Skeletal muscle tissue (tissue), 4 donors: ENCODE measurements around the gene LRCH4. TPM values are rescaled to one million over a fixed set of nuclear protein-coding genes. Genes with fewer than 3 reads are reported as not detected.

Experiments
- H3K27ac ChIP-seq: one replicate; pipeline ENCODE4 v1.7.0; 2013; ENCODE audit warnings: mild to moderate bottlenecking, low read depth, low read length, inconsistent platforms
- H3K27me3 ChIP-seq, 3 donors: one replicate each; pipeline ENCODE4 v1.7.0; 2013; ENCODE audit warnings: low read length in 3 of 3; ENCODE audit not compliant: control insufficient read depth in 3 of 3, insufficient read depth in 3 of 3
- H3K36me3 ChIP-seq, 3 donors: one replicate each; pipeline ENCODE4 v1.7.0; 2013; ENCODE audit warnings: low read length in 3 of 3; ENCODE audit not compliant: control insufficient read depth in 3 of 3, insufficient read depth in 3 of 3
- H3K4me1 ChIP-seq, 3 donors: one replicate each; pipeline ENCODE4 v1.7.0; 2013; ENCODE audit warnings: low read length in 3 of 3, mild to moderate bottlenecking in 3 of 3; ENCODE audit not compliant: control insufficient read depth in 3 of 3, insufficient read depth in 3 of 3
- H3K4me3 ChIP-seq, 3 donors: one replicate each; pipeline ENCODE4 v1.7.0; 2013; ENCODE audit warnings: low read length in 3 of 3
- H3K9ac ChIP-seq, 3 donors: one replicate each; pipeline ENCODE4 v1.7.0; 2013; ENCODE audit warnings: low read length in 3 of 3, mild to moderate bottlenecking in 3 of 3, moderate library complexity in 2 of 3, low read depth in 1 of 3
- H3K9me3 ChIP-seq, 3 donors: one replicate each; pipeline ENCODE4 v1.7.0; 2013; ENCODE audit warnings: low read length in 3 of 3; ENCODE audit not compliant: control insufficient read depth in 3 of 3
- total RNA-seq: library from RNA; depleted of rRNA; stranded (reverse); fragments of >200 nt; gene quantifications from one replicate; pipeline ENCODE4 v1.2.3, GENCODE V29; 2014
- donor health status: Osteomylitis.

LRCH4 gene
- total RNA-seq, 1 donor from 2014 or later = 6.3 TPM

GRCh38 chr7:100591596-100591995 lies 5.7 kb upstream of the LRCH4 start:
- H3K36me3 ChIP-seq = no peaks in the 10 kb centered on the region
- peaks cover 3 to 7% (median 5%) of the 10 kb centered on the region in 3 donors for H3K4me1 ChIP-seq
- no peak overlapping the region for H3K9ac ChIP-seq
- H3K27me3 ChIP-seq = peaks cover 0 to 3% (median 0%) of the 10 kb centered on the region in 3 donors
- no peak overlapping the region for H3K27ac ChIP-seq
- H3K4me3 ChIP-seq = no peak overlapping the region
- no peaks in the 10 kb centered on the region for H3K9me3 ChIP-seq

GRCh38 chr7:100590077-100590737 lies 4.3 kb upstream of the LRCH4 start:
- Histone ChIP-seq H3K36me3 (no peaks in the 10 kb centered on the region), H3K4me1 (peaks cover 8 to 11% (median 8%) of the 10 kb centered on the region in 3 donors), H3K9ac (peak overlapping the region in 1 of 3 donors; percentile 60), H3K4me3 (peak overlapping the region; percentile 10 to 35 (median 13)), H3K27ac (no peak overlapping the region), H3K27me3 (peaks cover 0 to 3% (median 0%) of the 10 kb centered on the region in 3 donors), H3K9me3 (no peaks in the 10 kb centered on the region)

- H3K9me3 ChIP-seq = no peaks in the 10 kb centered on the region
- H3K36me3 ChIP-seq = no peaks in the 10 kb centered on the region
- peaks cover 15 to 19% (median 16%) of the 10 kb centered on the region in 3 donors for H3K4me1 ChIP-seq
- no peak overlapping the region for H3K4me3 ChIP-seq
- H3K27ac ChIP-seq = peak overlapping the region; percentile 6
- peaks cover 0 to 3% (median 0%) of the 10 kb centered on the region in 3 donors for H3K27me3 ChIP-seq
- peak overlapping the region in 1 of 3 donors; percentile 33 for H3K9ac ChIP-seq
These were observed 3.5 kb upstream of the LRCH4 start for GRCh38 chr7:100589341-100589947.

- Histone ChIP-seq H3K36me3 (peaks cover 0 to 2% (median 0%) of the 10 kb centered on the region in 3 donors), H3K27me3 (peaks cover 0 to 3% (median 0%) of the 10 kb centered on the region in 3 donors), H3K9ac (no peak overlapping the region), H3K27ac (no peak overlapping the region), H3K4me1 (peaks cover 22 to 27% (median 25%) of the 10 kb centered on the region in 3 donors), H3K9me3 (no peaks in the 10 kb centered on the region), H3K4me3 (no peak overlapping the region)
These were observed 2.5 kb upstream of the LRCH4 start for GRCh38 chr7:100588438-100588837.

GRCh38 chr7:100586266-100587025 lies 517 bp upstream of the LRCH4 start, which contains the start of gene FBXO24:
Gene FBXO24 (plus strand): TSS chr7:100586328. CDS start chr7:100586626, 298 bp downstream.
- Histone ChIP-seq H3K27me3 (no peaks in the 10 kb centered on the region), H3K9ac (peak within 1 kb of the TSS; percentile 87 to 94 (median 91)), H3K36me3 (peaks cover 8 to 17% (median 11%) of the 10 kb centered on the region in 3 donors), H3K9me3 (no peaks in the 10 kb centered on the region), H3K4me1 (peaks cover 28 to 41% (median 32%) of the 10 kb centered on the region in 3 donors), H3K27ac (peak within 1 kb of the TSS; percentile 91), H3K4me3 (peak within 1 kb of the TSS; percentile 90 to 96 (median 94))

- H3K9me3 ChIP-seq = no peaks in the 10 kb centered on the region
- peaks cover 24 to 27% (median 26%) of the 10 kb centered on the region in 3 donors for H3K36me3 ChIP-seq
These were observed 1.0 kb downstream of the LRCH4 start for GRCh38 chr7:100584683-100585510.

GRCh38 chr7:100584054-100584682 lies 1.8 kb downstream of the LRCH4 start:
- Histone ChIP-seq H3K36me3 (peaks cover 29 to 33% (median 32%) of the 10 kb centered on the region in 3 donors), H3K4me1 (peaks cover 28 to 37% (median 30%) of the 10 kb centered on the region in 3 donors), H3K9me3 (no peaks in the 10 kb centered on the region)

More at GRCh38 chr7:100584683-100585510, 1.0 kb downstream of the LRCH4 start:
- Histone ChIP-seq H3K27me3 (peaks cover 0 to 4% (median 3%) of the 10 kb centered on the region in 3 donors), H3K9ac (peak overlapping the region; percentile 87 to 94 (median 91)), H3K4me1 (peaks cover 28 to 38% (median 30%) of the 10 kb centered on the region in 3 donors), H3K27ac (peak overlapping the region; percentile 91), H3K4me3 (peak overlapping the region; percentile 82 to 96 (median 93))

GRCh38 chr7:100583132-100584053 lies 2.5 kb downstream of the LRCH4 start:
- Histone ChIP-seq H3K9ac (peak overlapping the region; percentile 18 to 54 (median 40)), H3K9me3 (no peaks in the 10 kb centered on the region), H3K27me3 (peaks cover 0 to 10% (median 6%) of the 10 kb centered on the region in 3 donors), H3K4me3 (peak overlapping the region; percentile 34 to 61 (median 56)), H3K36me3 (peaks cover 36 to 40% (median 39%) of the 10 kb centered on the region in 3 donors), H3K4me1 (peaks cover 28 to 37% (median 30%) of the 10 kb centered on the region in 3 donors), H3K27ac (peak overlapping the region; percentile 54)

More at GRCh38 chr7:100584054-100584682, 1.8 kb downstream of the LRCH4 start:
- H3K4me3 ChIP-seq = peak overlapping the region; percentile 82 to 96 (median 93)
- H3K27ac ChIP-seq = peak overlapping the region; percentile 91
- H3K27me3 ChIP-seq = peaks cover 0 to 6% (median 6%) of the 10 kb centered on the region in 3 donors
- H3K9ac ChIP-seq = peak overlapping the region; percentile 87 to 94 (median 91)
